Gastroesophageal sphincter (tissue), 4 donors: ENCODE results near the gene SHOX. TPM values are rescaled to one million over a fixed set of nuclear protein-coding genes. Genes with fewer than 3 reads are reported as not detected.
"Not testable (repeated sequence)": the region's sequence is repeated elsewhere in the genome, so short reads cannot be mapped to it uniquely, and the experiment has no call there.

Source experiments
- ATAC-seq: fragments of 150-250 bp; one replicate; pipeline ENCODE4 v1.9.1; 2016; ENCODE audit warnings: mild to moderate bottlenecking, moderate library complexity
- H3K27ac ChIP-seq, 4 donors: fragments of 200-600 bp; sonication (generic) in 3 of 4; 1 replicate in 3 of 4; 2 replicates in 1 of 4; pipeline ENCODE4 v1.5.1; 2016 to 2019
- H3K27me3 ChIP-seq: fragments of 200-600 bp; sonication (generic); one replicate; pipeline ENCODE4 v1.5.1; 2019
- H3K36me3 ChIP-seq, 2 donors: fragments of 200-600 bp; sonication (generic); one replicate each; pipeline ENCODE4 v1.5.1; 2019; ENCODE audit warnings: control low read depth in 1 of 2
- H3K4me1 ChIP-seq, 3 donors: fragments of 200-600 bp; sonication (generic); 1 replicate in 2 of 3; 2 replicates in 1 of 3; pipeline ENCODE4 v1.5.1; 2016 to 2019; ENCODE audit warnings: control low read depth in 2 of 3
- H3K4me3 ChIP-seq, 2 donors: fragments of 200-600 bp; sonication (generic); one replicate each; pipeline ENCODE4 v1.5.1; 2019; ENCODE audit warnings: mild to moderate bottlenecking in 1 of 2, moderate library complexity in 1 of 2
- H3K9me3 ChIP-seq, 3 donors: fragments of 200-600 bp; sonication (generic); one replicate each; pipeline ENCODE4 v1.5.1; 2017 to 2019; ENCODE audit warnings: control low read depth in 2 of 3
- CTCF ChIP-seq, 4 experiments: fragments of 200-600 bp in 2 of 4; fragments of 450-650 bp in 2 of 4; sonication (generic) in 1 of 4; IDR thresholded peaks; one replicate each; pipeline ENCODE4 v1.5.1; 2017 to 2019; ENCODE audit warnings: antibody characterized with exemption in 4 of 4, mild to moderate bottlenecking in 2 of 4, moderate library complexity in 2 of 4
- EP300 ChIP-seq: sonication (generic); formaldehyde crosslinking; IDR thresholded peaks from one replicate; pipeline ENCODE4 v1.6.1; 2017; ENCODE audit warnings: antibody characterized with exemption, mild to moderate bottlenecking
- POLR2A ChIP-seq, 2 donors: fragments of 450-650 bp; IDR thresholded peaks; one replicate each; pipeline ENCODE4 v1.6.1; 2017; ENCODE audit warnings: antibody characterized with exemption in 2 of 2, mild to moderate bottlenecking in 2 of 2, moderate library complexity in 1 of 2
- POLR2AphosphoS5 ChIP-seq: sonication (generic); formaldehyde crosslinking; IDR thresholded peaks from one replicate; pipeline ENCODE4 v1.6.1; 2017; ENCODE audit warnings: antibody characterized with exemption
- WGBS, 2 donors: methylation state at CpG; one replicate each; pipeline ENCODE4 v1.1.5; 2018; ENCODE audit warnings: low coverage in 1 of 2; 5-methylcytosine and 5-hydroxymethylcytosine counted together
- total RNA-seq, 4 donors: library from RNA; depleted of rRNA; stranded (reverse); fragments of >200 nt; gene quantifications; one replicate each; pipeline ENCODE4 v1.1.0, GENCODE V29; 2016

Gene SHOX
- total RNA-seq, 4 donors from 2014 or later = not detected

GRCh38 chrX:650811-651210, 20.2 kb downstream of the SHOX start:
- H3K36me3 ChIP-seq = no peaks in the 10 kb centered on the region
- no peak for TF ChIP-seq POLR2A (IDR thresholded peaks at IDR 0.05)
- WGBS, 2 donors = 67 to 68% methylated on average over 13 of the region's 13 CpGs
- no peaks in the 10 kb centered on the region for H3K9me3 ChIP-seq
- H3K4me3 ChIP-seq = no peak overlapping the region
- no peaks in the 10 kb centered on the region for H3K4me1 ChIP-seq
- peaks cover 55% of the 10 kb centered on the region for H3K27me3 ChIP-seq
- ATAC-seq = no peak
- no peak overlapping the region for H3K27ac ChIP-seq

GRCh38 chrX:651922-652321, 21.3 kb downstream of the SHOX start:
- H3K9me3 ChIP-seq, H3K4me1 ChIP-seq, ATAC-seq, H3K36me3 ChIP-seq, H3K4me3 ChIP-seq, H3K27ac ChIP-seq: not testable (repeated sequence)
- H3K27me3 ChIP-seq = peaks cover 56% of the 10 kb centered on the region
- WGBS, 2 donors = 69 to 72% methylated on average over 16 to 25 of the region's 25 CpGs

GRCh38 chrX:652341-652741, 21.8 kb downstream of the SHOX start:
- no peak overlapping the region for H3K4me3 ChIP-seq
- no peak for TF ChIP-seq CTCF (IDR thresholded peaks at IDR 0.05)
- no peak for TF ChIP-seq POLR2AphosphoS5
- no peak for TF ChIP-seq POLR2A (IDR thresholded peaks at IDR 0.05)
- TF ChIP-seq EP300 = no peak
- WGBS, 2 donors = 9% methylated on average over 6 to 7 of the region's 11 CpGs
- H3K4me1 ChIP-seq = no peaks in the 10 kb centered on the region
- H3K36me3 ChIP-seq = no peaks in the 10 kb centered on the region
- no peaks in the 10 kb centered on the region for H3K9me3 ChIP-seq
- no peak for ATAC-seq
- H3K27ac ChIP-seq = no peak overlapping the region
- H3K27me3 ChIP-seq = peaks cover 60% of the 10 kb centered on the region

GRCh38 chrX:653306-653705, 22.7 kb downstream of the SHOX start:
- Histone ChIP-seq H3K4me3 (no peak overlapping the region), H3K27me3 (peaks cover 70% of the 10 kb centered on the region), H3K4me1 (no peaks in the 10 kb centered on the region), H3K27ac (no peak overlapping the region), H3K36me3 (no peaks in the 10 kb centered on the region), H3K9me3 (no peaks in the 10 kb centered on the region)
- no peak for ATAC-seq
- WGBS, 2 donors = 44 to 62% methylated on average over 3 to 4 of the region's 4 CpGs
- TF ChIP-seq POLR2AphosphoS5 = no peak
- no peak for TF ChIP-seq CTCF (IDR thresholded peaks at IDR 0.05)
- TF ChIP-seq EP300 = no peak
- TF ChIP-seq POLR2A (IDR thresholded peaks at IDR 0.05) = no peak

GRCh38 chrX:661154-661553, 30.6 kb downstream of the SHOX start:
- ATAC-seq = no peak
- H3K9me3 ChIP-seq = peaks cover 0 to under 1% (median 0%) of the 10 kb centered on the region in 3 donors
- H3K36me3 ChIP-seq = no peaks in the 10 kb centered on the region
- peaks cover 32% of the 10 kb centered on the region for H3K27me3 ChIP-seq
- H3K27ac ChIP-seq = no peak overlapping the region
- H3K4me3 ChIP-seq = no peak overlapping the region
- WGBS, 2 donors = 98 to 100% methylated on average over 1 to 8 of the region's 10 CpGs
- TF ChIP-seq CTCF (IDR thresholded peaks at IDR 0.05) = no peak
- TF ChIP-seq POLR2A (IDR thresholded peaks at IDR 0.05) = no peak
- no peak for TF ChIP-seq EP300
- no peak for TF ChIP-seq POLR2AphosphoS5
- no peaks in the 10 kb centered on the region for H3K4me1 ChIP-seq

- no peak overlapping the region for H3K27ac ChIP-seq
- no peak for ATAC-seq
- peaks cover 0 to 6% (median 0%) of the 10 kb centered on the region in 3 donors for H3K9me3 ChIP-seq
- H3K27me3 ChIP-seq = peaks cover 37% of the 10 kb centered on the region
- 70 to 78% methylated on average over 5 to 17 of the region's 20 CpGs for WGBS, 2 donors
- H3K4me1 ChIP-seq = no peaks in the 10 kb centered on the region
- TF ChIP-seq EP300 = no peak
- TF ChIP-seq CTCF (IDR thresholded peaks at IDR 0.05) = no peak
- no peak for TF ChIP-seq POLR2A (IDR thresholded peaks at IDR 0.05)
- TF ChIP-seq POLR2AphosphoS5 = no peak
- H3K4me3 ChIP-seq = no peak overlapping the region
- H3K36me3 ChIP-seq = no peaks in the 10 kb centered on the region
These were observed 31.5 kb downstream of the SHOX start for GRCh38 chrX:662126-662525.
